ENCODE measurements around the gene GAA. TPM values are rescaled to one million over a fixed set of nuclear protein-coding genes. Genes with fewer than 3 reads are reported as not detected.

Gene GAA
- total RNA-seq, 1 donor, result 75.1 TPM

DNA sequence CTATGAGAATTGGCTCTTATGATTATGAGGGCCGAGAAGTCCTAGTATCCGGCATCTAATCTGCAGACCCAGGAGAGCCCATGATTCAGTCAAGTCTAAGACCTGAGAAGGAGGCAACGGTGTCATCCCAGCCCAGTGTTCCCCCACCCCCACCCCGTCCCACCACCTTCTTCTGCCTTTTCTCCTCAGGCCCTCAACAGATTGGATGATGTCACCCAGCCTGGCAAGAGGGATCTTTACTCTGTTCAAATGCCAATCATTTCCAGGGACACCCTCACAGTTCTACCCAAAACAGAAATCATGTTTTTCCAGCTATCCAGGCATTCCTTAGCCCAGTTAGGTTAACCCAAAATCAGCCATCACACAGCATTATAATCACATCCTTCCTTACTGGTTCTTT, 10.0 kb upstream of the GAA start:
- TF ChIP-seq, protein P1, sequence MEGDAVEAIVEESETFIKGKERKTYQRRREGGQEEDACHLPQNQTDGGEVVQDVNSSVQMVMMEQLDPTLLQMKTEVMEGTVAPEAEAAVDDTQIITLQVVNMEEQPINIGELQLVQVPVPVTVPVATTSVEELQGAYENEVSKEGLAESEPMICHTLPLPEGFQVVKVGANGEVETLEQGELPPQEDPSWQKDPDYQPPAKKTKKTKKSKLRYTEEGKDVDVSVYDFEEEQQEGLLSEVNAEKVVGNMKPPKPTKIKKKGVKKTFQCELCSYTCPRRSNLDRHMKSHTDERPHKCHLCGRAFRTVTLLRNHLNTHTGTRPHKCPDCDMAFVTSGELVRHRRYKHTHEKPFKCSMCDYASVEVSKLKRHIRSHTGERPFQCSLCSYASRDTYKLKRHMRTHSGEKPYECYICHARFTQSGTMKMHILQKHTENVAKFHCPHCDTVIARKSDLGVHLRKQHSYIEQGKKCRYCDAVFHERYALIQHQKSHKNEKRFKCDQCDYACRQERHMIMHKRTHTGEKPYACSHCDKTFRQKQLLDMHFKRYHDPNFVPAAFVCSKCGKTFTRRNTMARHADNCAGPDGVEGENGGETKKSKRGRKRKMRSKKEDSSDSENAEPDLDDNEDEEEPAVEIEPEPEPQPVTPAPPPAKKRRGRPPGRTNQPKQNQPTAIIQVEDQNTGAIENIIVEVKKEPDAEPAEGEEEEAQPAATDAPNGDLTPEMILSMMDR (IDR thresholded peaks at IDR 0.05; ENCODE audit: insufficient read depth, low read length), result no peak
- no peak overlapping the region for H3K4me3 ChIP-seq (ENCODE audit: low read depth, low read length)
- DNase-seq (ENCODE audit: low read depth), result no peak

DNA sequence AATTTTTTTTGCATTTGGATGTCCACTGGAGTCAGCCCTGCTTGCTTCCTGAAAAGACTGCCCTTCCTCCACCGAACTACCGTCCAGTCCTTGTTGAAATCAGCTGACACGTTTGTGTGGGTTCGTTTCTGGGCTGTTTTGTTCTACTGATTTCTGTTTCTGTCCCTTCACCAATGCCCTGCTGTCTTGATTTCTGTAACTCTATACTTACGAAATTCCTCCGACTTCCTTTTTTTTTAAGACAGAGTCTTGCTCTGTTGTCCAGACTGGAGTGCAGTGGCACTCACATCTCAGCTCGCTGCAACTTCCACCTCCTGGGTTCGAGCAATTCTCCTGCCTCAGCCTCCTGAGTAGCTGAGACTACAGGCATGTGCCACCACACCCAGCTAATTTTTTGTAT, 8.4 kb upstream of the GAA start:
- TF ChIP-seq, protein P1 (IDR thresholded peaks at IDR 0.05; ENCODE audit: insufficient read depth, low read length), result no peak
- no peak for DNase-seq (ENCODE audit: low read depth)
- no peak overlapping the region for H3K4me3 ChIP-seq (ENCODE audit: low read depth, low read length)

DNA sequence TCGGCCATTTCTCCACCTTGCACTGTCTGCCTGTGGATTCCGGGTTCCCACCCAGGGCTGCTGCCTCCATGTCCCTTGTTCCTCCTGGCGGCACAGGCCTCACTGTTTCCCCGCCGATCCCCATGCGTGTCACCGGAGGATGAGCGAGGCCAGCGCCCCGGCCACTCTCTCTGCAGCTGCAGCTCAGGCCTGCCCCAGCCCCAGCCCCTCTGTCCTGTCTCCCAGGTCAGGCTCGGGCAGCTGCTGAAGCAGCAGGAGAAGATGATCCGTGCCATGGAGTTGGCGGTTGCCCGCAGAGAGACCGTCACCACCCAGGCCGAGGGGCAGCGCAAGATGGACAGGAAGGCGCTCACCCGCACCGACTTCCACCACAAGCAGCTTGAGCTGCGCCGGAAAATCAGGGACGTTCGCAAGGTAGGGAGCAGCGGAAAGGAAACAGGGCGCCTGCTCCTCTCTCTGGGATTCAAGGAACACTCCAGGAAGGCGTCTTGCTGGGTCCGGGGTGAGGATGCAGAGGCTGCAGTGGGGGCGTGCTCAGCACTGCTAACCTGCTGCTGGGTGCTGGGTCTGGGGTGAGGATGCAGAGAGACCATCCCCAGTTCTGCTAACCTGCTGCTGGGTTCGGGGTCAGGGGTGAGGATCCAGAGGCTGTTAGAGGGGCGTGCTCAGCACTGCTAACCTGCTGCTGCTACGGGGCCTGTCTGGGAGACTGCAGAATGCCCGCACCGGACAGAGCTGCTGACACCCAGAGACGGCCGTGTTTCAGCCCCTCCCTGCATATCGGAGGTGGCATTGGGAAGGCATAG, 6.1 kb upstream of the GAA start:
- TF ChIP-seq, protein P1 (IDR thresholded peaks at IDR 0.05; ENCODE audit: insufficient read depth, low read length), result no peak
- H3K4me3 ChIP-seq (ENCODE audit: low read depth, low read length), result no peak overlapping the region
- no peak for DNase-seq (ENCODE audit: low read depth)

DNA sequence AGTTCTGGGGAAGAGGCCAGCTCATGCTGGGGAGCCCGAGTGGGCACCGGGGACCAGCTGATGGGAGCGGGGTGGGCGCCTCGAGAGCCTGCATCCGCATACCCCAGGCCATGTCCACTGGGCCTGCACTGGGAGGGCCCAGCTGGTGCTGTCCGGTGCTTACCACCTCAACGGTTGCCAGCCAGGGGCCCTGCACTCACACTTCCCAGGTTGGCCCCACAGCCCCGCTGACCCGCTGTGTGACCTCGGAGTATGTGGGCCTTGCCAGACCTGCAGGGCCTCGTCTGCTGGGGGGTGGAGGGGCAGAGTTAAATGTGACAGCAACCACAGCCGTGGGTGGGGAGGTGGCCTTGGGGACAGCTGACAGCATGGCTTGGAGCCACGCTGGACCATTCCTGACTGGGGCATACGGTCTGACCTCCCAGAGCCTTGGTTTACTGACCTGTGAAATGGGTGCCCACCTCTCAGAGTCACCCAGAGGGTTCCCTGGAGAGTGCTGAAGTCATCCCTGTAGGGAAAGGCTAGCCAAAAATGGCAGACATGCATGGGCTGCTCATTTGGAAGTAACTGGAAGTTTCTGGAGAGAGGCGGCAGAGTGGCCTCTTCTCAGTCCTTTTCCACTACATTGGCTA, 5.4 kb upstream of the GAA start:
- TF ChIP-seq, protein P1 (IDR thresholded peaks at IDR 0.05; ENCODE audit: insufficient read depth, low read length), result no peak
- H3K4me3 ChIP-seq (ENCODE audit: low read depth, low read length), result no peak overlapping the region
- no peak for DNase-seq (ENCODE audit: low read depth)

DNA sequence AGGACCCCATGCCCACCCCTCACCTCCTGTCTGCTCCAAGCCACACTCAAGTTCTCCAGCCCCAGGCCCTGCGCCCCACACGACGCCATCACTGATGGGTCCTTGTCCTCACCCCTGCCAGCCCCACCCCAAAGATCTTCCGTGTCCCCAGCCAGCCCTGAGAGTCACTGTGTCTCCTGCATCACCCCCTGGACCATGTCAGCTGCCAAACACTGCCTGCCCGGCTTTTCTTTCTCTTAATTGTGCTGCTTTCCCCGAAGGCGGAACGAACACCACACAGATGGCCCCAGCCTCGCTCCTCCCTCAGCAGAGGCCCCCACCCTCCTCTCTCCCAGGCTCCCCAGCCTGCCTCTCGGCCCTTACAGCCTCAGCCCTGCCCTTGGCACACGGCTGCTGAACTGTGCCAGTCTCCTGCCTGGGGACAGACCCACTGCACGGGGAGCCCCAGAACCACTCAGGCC, 4.8 kb upstream of the GAA start:
- TF ChIP-seq, protein P1 (IDR thresholded peaks at IDR 0.05; ENCODE audit: insufficient read depth, low read length), result no peak
- H3K4me3 ChIP-seq (ENCODE audit: low read depth, low read length), result no peak overlapping the region
- DNase-seq (ENCODE audit: low read depth), result no peak

DNA sequence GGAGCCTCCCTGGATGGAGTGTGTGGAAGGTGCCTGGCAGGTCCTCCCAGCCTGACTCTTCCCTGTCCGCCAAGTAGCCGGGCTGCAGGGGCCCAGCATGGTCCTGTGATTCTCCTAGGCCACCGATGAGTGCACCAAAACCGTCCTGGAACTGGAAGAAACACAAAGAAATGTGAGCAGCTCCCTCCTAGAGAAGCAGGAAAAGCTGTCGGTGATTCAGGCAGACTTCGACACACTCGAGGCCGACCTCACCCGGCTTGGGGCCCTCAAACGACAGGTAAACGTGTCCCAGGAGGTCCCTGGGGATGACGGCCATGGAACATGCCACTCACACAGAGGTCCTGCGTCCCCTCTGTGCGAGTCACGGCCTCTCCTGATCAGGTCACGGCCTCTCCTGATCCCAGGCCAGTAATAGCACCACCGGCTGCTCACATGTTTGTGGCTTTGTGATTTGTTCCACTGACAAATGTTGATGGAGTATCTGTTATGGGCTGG, 4.2 kb upstream of the GAA start:
- TF ChIP-seq, protein P1 (IDR thresholded peaks at IDR 0.05; ENCODE audit: insufficient read depth, low read length), result no peak
- DNase-seq (ENCODE audit: low read depth), result no peak
- no peak overlapping the region for H3K4me3 ChIP-seq (ENCODE audit: low read depth, low read length)
